ENCODE measurements around the gene RDX. TPM values are rescaled to one million over a fixed set of nuclear protein-coding genes. Genes with fewer than 3 reads are reported as not detected.
A peak's percentile ranks its signal among the peaks of the same experiment; 100 is the strongest.
"Not testable (repeated sequence)": the region's sequence is repeated elsewhere in the genome, so short reads cannot be mapped to it uniquely, and the experiment has no call there.

Gene RDX
- total RNA-seq, 1 donor from 2014 or later = 167 TPM

- TF ChIP-seq CTCF (conservative IDR thresholded peaks at IDR 0.05) = no peak
- DNase-seq (ENCODE audit: low read depth, low spot score) = no peak
- H3K27me3 Mint-ChIP-seq (ENCODE audit: low read depth) = no peaks in the 10 kb centered on the region
- no peaks in the 10 kb centered on the region for H3K4me1 Mint-ChIP-seq
- peaks cover 10% of the 10 kb centered on the region for H3K36me3 Mint-ChIP-seq (ENCODE audit: low read depth)
- H3K9me3 Mint-ChIP-seq = no peaks in the 10 kb centered on the region
- H3K4me3 Mint-ChIP-seq = no peak overlapping the region
- no peak overlapping the region for H3K27ac Mint-ChIP-seq (ENCODE audit: unreplicated experiment)
These were observed 60.4 kb downstream of the RDX start for GRCh38 chr11:110235966-110236365.

GRCh38 chr11:110230377-110230776, 66.0 kb downstream of the RDX start:
- Mint-ChIP-seq H3K27ac (ENCODE audit: unreplicated experiment) (no peak overlapping the region), H3K9me3 (no peaks in the 10 kb centered on the region), H3K4me3 (no peak overlapping the region), H3K4me1 (no peaks in the 10 kb centered on the region), H3K36me3 (ENCODE audit: low read depth) (peaks cover 11% of the 10 kb centered on the region), H3K27me3 (ENCODE audit: low read depth) (no peaks in the 10 kb centered on the region)
- no peak for DNase-seq (ENCODE audit: low read depth, low spot score)
- TF ChIP-seq CTCF (conservative IDR thresholded peaks at IDR 0.05) = no peak

- Mint-ChIP-seq H3K36me3 (ENCODE audit: low read depth) (peaks cover 23% of the 10 kb centered on the region), H3K27ac (ENCODE audit: unreplicated experiment) (no peak overlapping the region), H3K27me3 (ENCODE audit: low read depth) (no peaks in the 10 kb centered on the region), H3K4me3 (no peak overlapping the region), H3K9me3 (peaks cover 3% of the 10 kb centered on the region), H3K4me1 (no peaks in the 10 kb centered on the region)
- no peak for TF ChIP-seq CTCF (conservative IDR thresholded peaks at IDR 0.05)
- DNase-seq (ENCODE audit: low read depth, low spot score) = no peak
These were observed 77.2 kb downstream of the RDX start for GRCh38 chr11:110219006-110219785.

GRCh38 chr11:110217936-110218335, 78.5 kb downstream of the RDX start:
- Mint-ChIP-seq H3K27me3 (ENCODE audit: low read depth) (no peaks in the 10 kb centered on the region), H3K27ac (ENCODE audit: unreplicated experiment) (no peak overlapping the region), H3K36me3 (ENCODE audit: low read depth) (peaks cover 20% of the 10 kb centered on the region), H3K9me3 (peaks cover 3% of the 10 kb centered on the region), H3K4me3 (no peak overlapping the region), H3K4me1 (no peaks in the 10 kb centered on the region)
- no peak for DNase-seq (ENCODE audit: low read depth, low spot score)
- TF ChIP-seq CTCF (conservative IDR thresholded peaks at IDR 0.05) = no peak

- H3K27me3 Mint-ChIP-seq (ENCODE audit: low read depth) = no peaks in the 10 kb centered on the region
- H3K36me3 Mint-ChIP-seq (ENCODE audit: low read depth) = peaks cover 20% of the 10 kb centered on the region
These were observed 79.1 kb downstream of the RDX start for GRCh38 chr11:110217223-110217877.

GRCh38 chr11:110209313-110209694, 87.1 kb downstream of the RDX start:
- not testable (repeated sequence) for H3K36me3 Mint-ChIP-seq (ENCODE audit: low read depth); H3K27me3 Mint-ChIP-seq (ENCODE audit: low read depth); H3K9me3 Mint-ChIP-seq; H3K27ac Mint-ChIP-seq (ENCODE audit: unreplicated experiment)
- H3K4me1 Mint-ChIP-seq = peaks cover 14% of the 10 kb centered on the region
- H3K4me3 Mint-ChIP-seq = peak overlapping the region; percentile 88
- DNase-seq (ENCODE audit: low read depth, low spot score) = peak; percentile 22

More at GRCh38 chr11:110217223-110217877, 79.1 kb downstream of the RDX start:
- TF ChIP-seq CTCF (conservative IDR thresholded peaks at IDR 0.05) = no peak
- H3K4me1 Mint-ChIP-seq = no peaks in the 10 kb centered on the region
- H3K27ac Mint-ChIP-seq (ENCODE audit: unreplicated experiment) = no peak overlapping the region
- H3K9me3 Mint-ChIP-seq = peaks cover 3% of the 10 kb centered on the region
- DNase-seq (ENCODE audit: low read depth, low spot score) = no peak
- no peak overlapping the region for H3K4me3 Mint-ChIP-seq

GRCh38 chr11:110208678-110209312, 87.6 kb downstream of the RDX start:
- H3K4me3 Mint-ChIP-seq = peak overlapping the region; percentile 88
- H3K4me1 Mint-ChIP-seq = peaks cover 14% of the 10 kb centered on the region
- DNase-seq (ENCODE audit: low read depth, low spot score) = peak; percentile 30
- not testable (repeated sequence) for H3K9me3 Mint-ChIP-seq; H3K27me3 Mint-ChIP-seq (ENCODE audit: low read depth); H3K36me3 Mint-ChIP-seq (ENCODE audit: low read depth)
- H3K27ac Mint-ChIP-seq (ENCODE audit: unreplicated experiment) = peak overlapping the region; percentile 78
